HG03432 (cell line): ENCODE results near the gene MAPKAPK5.
"Not testable (repeated sequence)": the region's sequence is repeated elsewhere in the genome, so short reads cannot be mapped to it uniquely, and the experiment has no call there.

Source experiments
- ATAC-seq: cut with Tn5 transposase; IDR thresholded peaks from one replicate; pipeline ENCODE4 v1.9.1; 2021; ENCODE audit warnings: mild to moderate bottlenecking, moderate library complexity; ENCODE audit not compliant: unreplicated experiment

The MAPKAPK5 gene

GRCh38 chr12:111881716-111882115 is 39.7 kb downstream of the MAPKAPK5 start:
- no peak for ATAC-seq

GRCh38 chr12:111886662-111887545 is 44.9 kb downstream of the MAPKAPK5 start:
- ATAC-seq, result no peak

GRCh38 chr12:111887926-111888745 is 46.1 kb downstream of the MAPKAPK5 start:
- no peak for ATAC-seq

- no peak for ATAC-seq
These were observed 51.3 kb downstream of the MAPKAPK5 start for GRCh38 chr12:111893287-111893686.

- ATAC-seq, result no peak
These were observed 52.5 kb downstream of the MAPKAPK5 start for GRCh38 chr12:111894556-111894955.

GRCh38 chr12:111901182-111901581 is 59.2 kb downstream of the MAPKAPK5 start:
- ATAC-seq, result no peak

- ATAC-seq, result no peak
These were observed 62.5 kb downstream of the MAPKAPK5 start for GRCh38 chr12:111904446-111904975.

GRCh38 chr12:111905502-111905901 is 63.5 kb downstream of the MAPKAPK5 start:
- ATAC-seq, result no peak

- ATAC-seq, result no peak
These were observed 65.7 kb downstream of the MAPKAPK5 start for GRCh38 chr12:111907740-111908139.

GRCh38 chr12:111925171-111925570 is 83.1 kb downstream of the MAPKAPK5 start:
- ATAC-seq, result no peak

- ATAC-seq, result no peak
These were observed 84.6 kb downstream of the MAPKAPK5 start for GRCh38 chr12:111926631-111927030.

- no peak for ATAC-seq
These were observed 85.3 kb downstream of the MAPKAPK5 start for GRCh38 chr12:111927346-111927745.

GRCh38 chr12:111932241-111932640 is 90.2 kb downstream of the MAPKAPK5 start:
- ATAC-seq, result no peak

GRCh38 chr12:111936869-111937268 is 94.8 kb downstream of the MAPKAPK5 start:
- no peak for ATAC-seq

GRCh38 chr12:111937429-111937828 is 95.4 kb downstream of the MAPKAPK5 start:
- ATAC-seq, result no peak

- ATAC-seq, result no peak
These were observed 100.5 kb downstream of the MAPKAPK5 start for GRCh38 chr12:111942557-111942956.

- ATAC-seq, result no peak
These were observed 101.9 kb downstream of the MAPKAPK5 start for GRCh38 chr12:111943929-111944328.

- ATAC-seq, result not testable (repeated sequence)
These were observed 109.1 kb downstream of the MAPKAPK5 start for GRCh38 chr12:111950961-111951676.
